ENCODE measurements around the gene LRRC26. TPM values are rescaled to one million over a fixed set of nuclear protein-coding genes. Genes with fewer than 3 reads are reported as not detected.

The LRRC26 gene
- total RNA-seq, 1 experiment from 2014 or later: 0.40 TPM

GRCh38 chr9:137162505-137163364 lies 7.1 kb downstream of the LRRC26 start:
- CTCF ChIA-PET: no interaction called here
- DNase-seq: no peak
- Histone ChIP-seq H3K4me3 (ENCODE audit: low read length) (no peak overlapping the region), H4K20me1 (ENCODE audit: low read length) (no peaks in the 10 kb centered on the region), H3K9ac (ENCODE audit: low read length) (no peak overlapping the region), H3K9me2 (replicated peaks; ENCODE audit: low read length) (no peaks in the 10 kb centered on the region), H3K4me1 (ENCODE audit: insufficient read depth, low read length) (no peaks in the 10 kb centered on the region; the same call in 1 of the 2 replicates), H3K27ac (ENCODE audit: low read length) (no peak overlapping the region), H3K27me3 (ENCODE audit: low read length) (peaks cover 25% of the 10 kb centered on the region), H3K79me2 (ENCODE audit: low read length) (no peaks in the 10 kb centered on the region), H3K4me2 (ENCODE audit: low read length) (no peak overlapping the region), H2AFZ (ENCODE audit: low read length) (no peak overlapping the region), H3F3A (ENCODE audit: low read length, unreplicated experiment) (no peaks in the 10 kb centered on the region), H3K36me3 (ENCODE audit: low read depth, low read length) (no peaks in the 10 kb centered on the region), H3K9me3 (ENCODE audit: low read length) (no peaks in the 10 kb centered on the region)
- intact Hi-C loops (cut with micrococcal nuclease): no loop called here
- POLR2A ChIA-PET (ENCODE audit: unreplicated experiment): no interaction called here
- BruUV-seq (replicated peaks): no TSS peak
- no peak for TF ChIP-seq EZH2phosphoT487 (IDR thresholded peaks at IDR 0.05; ENCODE audit: borderline replicate concordance, low read length)
- TF ChIP-seq CTCF (conservative IDR thresholded peaks at IDR 0.05; ENCODE audit: low read depth, low read length): no peak
- no peak for TF ChIP-seq EZH2 (IDR thresholded peaks at IDR 0.05; ENCODE audit: low read length, unreplicated experiment)
- ATAC-seq: no peak

GRCh38 chr9:137161558-137162486 lies 8.0 kb downstream of the LRRC26 start:
- Histone ChIP-seq H3K27me3 (ENCODE audit: low read length) (peaks cover 20% of the 10 kb centered on the region), H3K4me3 (ENCODE audit: low read length) (no peak overlapping the region), H3K9me2 (replicated peaks; ENCODE audit: low read length) (no peaks in the 10 kb centered on the region), H3K79me2 (ENCODE audit: low read length) (no peaks in the 10 kb centered on the region), H3K27ac (ENCODE audit: low read length) (no peak overlapping the region), H3K9ac (ENCODE audit: low read length) (no peak overlapping the region), H3K4me2 (ENCODE audit: low read length) (no peak overlapping the region), H2AFZ (ENCODE audit: low read length) (no peak overlapping the region), H3K9me3 (ENCODE audit: low read length) (no peaks in the 10 kb centered on the region), H3F3A (ENCODE audit: low read length, unreplicated experiment) (no peaks in the 10 kb centered on the region), H3K4me1 (ENCODE audit: insufficient read depth, low read length) (no peaks in the 10 kb centered on the region; the same call in 1 of the 2 replicates), H4K20me1 (ENCODE audit: low read length) (no peaks in the 10 kb centered on the region), H3K36me3 (ENCODE audit: low read depth, low read length) (no peaks in the 10 kb centered on the region)
- CTCF ChIA-PET: no interaction called here
- DNase-seq (no peak), ATAC-seq (no peak)
- intact Hi-C loops (cut with micrococcal nuclease): no loop called here
- POLR2A ChIA-PET (ENCODE audit: unreplicated experiment): no interaction called here
- no TSS peak for BruUV-seq (replicated peaks)
- no peak for TF ChIP-seq CTCF (conservative IDR thresholded peaks at IDR 0.05; ENCODE audit: low read depth, low read length)
- TF ChIP-seq EZH2 (IDR thresholded peaks at IDR 0.05; ENCODE audit: low read length, unreplicated experiment): no peak
- no peak for TF ChIP-seq EZH2phosphoT487 (IDR thresholded peaks at IDR 0.05; ENCODE audit: borderline replicate concordance, low read length)

Measured in PC-3 (cell line).